ENCODE results near the gene FBXO11.

The FBXO11 gene

GRCh38 chr2:47798631-47799030 lies 107.7 kb downstream of the FBXO11 start:
- TF ChIP-seq ZFX (IDR thresholded peaks at IDR 0.05) = no peak
- no peak for TF ChIP-seq CTCF (conservative IDR thresholded peaks at IDR 0.05)
- H3K27ac ChIP-seq = no peak overlapping the region

DNA sequence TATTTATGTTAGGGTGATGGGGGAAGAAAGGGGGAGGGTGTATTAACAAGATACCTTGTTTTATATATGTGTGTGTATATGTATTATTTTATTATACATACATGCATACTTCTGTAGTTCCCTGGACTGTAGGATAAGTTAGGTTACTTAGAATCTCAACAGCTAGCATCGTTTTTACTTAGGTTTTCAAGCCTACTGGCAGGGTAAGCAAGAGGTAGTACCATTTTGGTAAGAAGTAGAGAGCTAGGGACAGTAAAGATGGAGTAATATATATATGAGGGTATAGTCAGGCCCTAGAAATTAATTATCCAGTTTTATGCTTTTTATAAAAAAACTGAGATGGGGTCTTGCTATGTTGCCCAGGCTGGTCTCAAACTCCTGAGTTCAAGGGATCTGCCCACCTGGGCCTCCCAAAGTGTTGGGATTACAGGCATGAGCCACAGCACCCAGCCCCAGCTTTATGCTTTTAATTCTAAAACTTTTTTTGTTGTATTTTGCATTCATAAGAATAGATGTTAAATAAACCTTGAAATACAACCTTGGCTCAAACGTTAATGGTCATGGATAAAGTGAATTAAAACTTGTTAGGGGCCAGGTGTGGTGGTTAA lies 110.1 kb downstream of the FBXO11 start:
- TF ChIP-seq ZFX (IDR thresholded peaks at IDR 0.05) = no peak
- no peak for TF ChIP-seq CTCF (conservative IDR thresholded peaks at IDR 0.05)
- no peak overlapping the region for H3K27ac ChIP-seq

- TF ChIP-seq CTCF (conservative IDR thresholded peaks at IDR 0.05) (no peak), ZFX (IDR thresholded peaks at IDR 0.05) (no peak)
- H3K27ac ChIP-seq = no peak overlapping the region
Measured at GRCh38 chr2:47785986-47786385, 120.3 kb downstream of the FBXO11 start.

DNA sequence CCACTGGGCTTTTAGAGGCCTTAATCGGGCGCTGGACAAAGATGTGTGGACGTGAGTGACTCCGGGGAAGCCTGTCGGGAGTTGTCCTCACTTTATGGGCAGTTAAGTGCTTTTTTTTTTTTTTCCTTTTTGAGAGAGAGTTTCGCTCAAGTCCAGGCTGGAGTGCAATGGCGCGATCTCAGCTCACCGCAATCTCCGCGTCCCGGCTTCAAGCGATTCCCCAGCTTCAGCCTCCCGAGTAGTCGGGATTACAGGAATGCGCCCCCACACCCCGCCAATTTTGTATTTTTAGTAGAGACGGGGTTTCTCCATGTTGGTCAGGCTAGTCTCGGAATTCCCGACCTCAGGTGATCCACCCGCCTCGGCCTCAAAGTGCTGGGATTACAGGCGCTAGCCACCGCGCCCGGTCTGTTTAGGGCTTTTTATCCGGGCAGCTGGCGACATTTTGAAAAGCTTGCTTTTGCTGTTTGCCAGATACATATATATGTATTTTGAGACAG lies 121.9 kb downstream of the FBXO11 start:
- H3K27ac ChIP-seq = peak overlapping the region; percentile 89

DNA sequence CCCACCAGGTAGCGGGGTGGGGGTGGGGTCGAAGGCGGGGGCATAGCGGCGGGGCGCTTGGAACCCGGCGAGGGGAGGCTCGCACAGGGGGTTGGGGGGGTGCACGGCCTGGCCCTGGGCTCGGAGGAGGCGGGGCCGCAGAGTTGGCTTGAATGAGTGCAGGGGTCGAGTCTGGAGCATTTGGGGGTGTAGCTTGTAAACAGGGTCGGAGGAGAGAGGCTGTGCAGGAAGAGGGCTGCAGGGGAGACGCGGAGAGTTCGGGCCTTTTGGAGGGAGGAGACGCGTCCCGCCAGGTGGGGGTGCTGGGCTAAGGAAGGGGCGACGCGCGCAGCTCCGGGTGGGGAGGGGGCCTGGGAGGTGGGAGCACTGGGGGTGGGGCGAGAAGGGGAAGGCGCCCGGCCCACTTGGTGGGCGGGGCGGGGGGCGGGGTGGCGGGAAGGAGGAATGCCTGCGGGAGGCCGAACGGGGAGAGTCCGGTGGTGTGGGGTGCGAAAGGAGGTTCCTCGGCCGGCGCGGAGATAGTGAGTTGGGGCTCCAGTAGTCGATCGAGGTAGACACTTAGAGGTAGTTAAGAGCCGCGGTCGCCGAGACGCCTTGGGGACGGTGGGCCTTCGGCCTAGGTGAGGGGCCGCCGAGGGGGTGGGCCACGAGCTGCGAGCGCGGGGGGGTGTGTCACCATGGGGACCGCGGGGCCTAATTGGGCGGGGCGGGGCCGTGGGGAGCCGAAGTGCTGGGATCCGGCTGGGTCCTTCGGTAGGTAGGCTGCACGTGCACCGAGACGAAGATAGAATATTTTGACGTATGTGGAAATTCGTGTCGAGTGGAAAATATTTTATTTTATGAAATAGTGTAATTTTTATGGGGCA lies 122.6 kb downstream of the FBXO11 start:
- TF ChIP-seq ZFX (IDR thresholded peaks at IDR 0.05) = peak; percentile 63; the same call in 1 of the 2 replicates
- no peak for TF ChIP-seq CTCF (conservative IDR thresholded peaks at IDR 0.05)
- peak overlapping the region; percentile 89 for H3K27ac ChIP-seq

More for the DNA sequence above, 121.9 kb downstream of the FBXO11 start:
- TF ChIP-seq ZFX (IDR thresholded peaks at IDR 0.05) = no peak
- no peak for TF ChIP-seq CTCF (conservative IDR thresholded peaks at IDR 0.05)

DNA sequence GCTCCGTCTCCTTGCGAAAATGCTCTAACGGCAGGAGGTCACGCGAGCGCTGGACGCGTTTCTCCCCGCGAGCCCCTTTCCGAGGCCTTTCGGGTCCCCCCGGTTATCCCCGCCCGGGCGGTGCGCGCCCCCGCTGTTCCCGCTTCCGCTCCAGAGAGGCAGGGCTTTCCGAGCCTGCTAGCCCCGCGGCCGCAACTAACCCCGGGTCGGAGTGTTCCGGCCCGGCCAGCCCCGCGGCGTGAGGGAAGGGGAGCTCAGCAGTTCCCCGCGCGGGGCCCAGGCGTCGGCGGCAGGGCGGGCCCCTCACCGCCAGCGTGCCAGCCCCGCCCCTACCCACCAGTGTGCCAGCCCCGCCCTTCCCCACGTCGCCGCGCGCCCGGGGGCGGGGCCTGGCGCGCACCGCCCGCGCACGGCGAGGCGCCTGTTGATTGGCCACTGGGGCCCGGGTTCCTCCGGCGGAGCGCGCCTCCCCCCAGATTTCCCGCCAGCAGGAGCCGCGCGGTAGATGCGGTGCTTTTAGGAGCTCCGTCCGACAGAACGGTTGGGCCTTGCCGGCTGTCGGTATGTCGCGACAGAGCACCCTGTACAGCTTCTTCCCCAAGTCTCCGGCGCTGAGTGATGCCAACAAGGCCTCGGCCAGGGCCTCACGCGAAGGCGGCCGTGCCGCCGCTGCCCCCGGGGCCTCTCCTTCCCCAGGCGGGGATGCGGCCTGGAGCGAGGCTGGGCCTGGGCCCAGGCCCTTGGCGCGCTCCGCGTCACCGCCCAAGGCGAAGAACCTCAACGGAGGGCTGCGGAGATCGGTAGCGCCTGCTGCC lies 123.4 kb downstream of the FBXO11 start, which contains the start of gene MSH6:
TSS of gene MSH6 (plus strand) at position 475 of the 815 bp plus-strand sequence. CDS start at position 564, 89 bp downstream.
- H3K27ac ChIP-seq = peak within 1 kb of the TSS; percentile 89
- TF ChIP-seq CTCF (conservative IDR thresholded peaks at IDR 0.05) (no peak), ZFX (IDR thresholded peaks at IDR 0.05) (peak; percentile 91)
